Astrocyte (in vitro differentiated cells and primary cell): ENCODE data around the gene ROBO3. TPM values are rescaled to one million over a fixed set of nuclear protein-coding genes. Genes with fewer than 3 reads are reported as not detected.
A peak's percentile ranks its signal among the peaks of the same experiment; 100 is the strongest.

Experiments
- DNase-seq: peaks from one replicate; pipeline ENCODE4 v3.0.0-alpha.2; 2010; ENCODE audit warnings: low read depth
- FAIRE-seq: peaks from 2 replicates; lab custom pipeline; 2011; peaks lifted over from hg19 to GRCh38; lab: Jason Lieb, UNC
- H2AFZ ChIP-seq: 2 replicates; pipeline ENCODE4 v1.6.0; 2012; ENCODE audit warnings: low read depth, low read length, inconsistent platforms
- H3K27ac ChIP-seq: 2 replicates; pipeline ENCODE4 v1.5.1; 2011; ENCODE audit warnings: low read depth, low read length, inconsistent platforms
- H3K27me3 ChIP-seq: 2 replicates; pipeline ENCODE4 v1.6.0; 2011; ENCODE audit warnings: low read length, inconsistent platforms; ENCODE audit not compliant: insufficient read depth
- H3K36me3 ChIP-seq: 2 replicates; pipeline ENCODE4 v1.5.1; 2011; ENCODE audit warnings: low read length, inconsistent platforms; ENCODE audit not compliant: insufficient read depth
- H3K4me1 ChIP-seq: 2 replicates; pipeline ENCODE4 v1.5.1; 2011; ENCODE audit warnings: low read length, inconsistent platforms; ENCODE audit not compliant: insufficient read depth
- H3K4me2 ChIP-seq: 2 replicates; pipeline ENCODE4 v1.6.0; 2012; ENCODE audit warnings: low read length, inconsistent platforms
- H3K4me3 ChIP-seq: 2 replicates; pipeline ENCODE4 v1.5.1; 2011; ENCODE audit warnings: low read depth, mild to moderate bottlenecking, low read length, inconsistent platforms; ENCODE audit not compliant: insufficient read depth
- H3K79me2 ChIP-seq: 2 replicates; pipeline ENCODE4 v1.6.0; 2012; ENCODE audit warnings: mild to moderate bottlenecking, low read length, inconsistent platforms; ENCODE audit not compliant: insufficient read depth
- H3K9ac ChIP-seq: 2 replicates; pipeline ENCODE4 v1.6.0; 2012; ENCODE audit warnings: mild to moderate bottlenecking, low read length, inconsistent platforms
- H3K9me3 ChIP-seq: 2 replicates; pipeline ENCODE4 v1.5.1; 2012; ENCODE audit warnings: low read depth, mild to moderate bottlenecking, low read length, inconsistent platforms; ENCODE audit not compliant: insufficient read depth
- H4K20me1 ChIP-seq: 2 replicates; pipeline ENCODE4 v1.6.0; 2012; ENCODE audit warnings: low read length, inconsistent platforms; ENCODE audit not compliant: insufficient read depth
- H3K27ac Mint-ChIP-seq: one replicate; pipeline ENCODE4 v1.8.0; 2021; ENCODE audit warnings: mild to moderate bottlenecking, mixed read lengths; ENCODE audit not compliant: unreplicated experiment
- H3K27me3 Mint-ChIP-seq: one replicate; pipeline ENCODE4 v1.8.0; 2021; ENCODE audit warnings: low read depth, mixed read lengths; ENCODE audit not compliant: unreplicated experiment
- H3K36me3 Mint-ChIP-seq: one replicate; pipeline ENCODE4 v1.8.0; 2021; ENCODE audit warnings: low read depth, mixed read lengths; ENCODE audit not compliant: unreplicated experiment
- H3K4me1 Mint-ChIP-seq: one replicate; pipeline ENCODE4 v1.8.0; 2021; ENCODE audit warnings: low read depth, mixed read lengths; ENCODE audit not compliant: unreplicated experiment
- H3K4me3 Mint-ChIP-seq: one replicate; pipeline ENCODE4 v1.8.0; 2021; ENCODE audit warnings: mild to moderate bottlenecking, moderate library complexity, mixed read lengths; ENCODE audit not compliant: unreplicated experiment
- H3K9me3 Mint-ChIP-seq: one replicate; pipeline ENCODE4 v1.8.0; 2021; ENCODE audit warnings: mild to moderate bottlenecking, mixed read lengths; ENCODE audit not compliant: unreplicated experiment
- CTCF ChIP-seq: IDR thresholded peaks from 2 replicates; pipeline ENCODE4 v1.5.1; 2011; ENCODE audit warnings: low read depth, mild to moderate bottlenecking, inconsistent platforms, low read length, moderate library complexity; ENCODE audit not compliant: insufficient read depth
- EZH2 ChIP-seq: IDR thresholded peaks from 2 replicates; pipeline ENCODE4 v1.6.1; 2012; ENCODE audit warnings: mild to moderate bottlenecking, low read length, inconsistent platforms; ENCODE audit not compliant: insufficient read depth
- total RNA-seq: library from RNA; stranded (reverse); gene quantifications from 2 replicates; pipeline ENCODE4 v1.2.1, GENCODE V29; 2021

Gene ROBO3
- total RNA-seq, 1 donor from 2014 or later = 12.9 TPM

GRCh38 chr11:124835918-124836317, 29.3 kb upstream of the ROBO3 start:
- no peak overlapping the region for H3K27ac Mint-ChIP-seq

GRCh38 chr11:124837491-124837856, 27.8 kb upstream of the ROBO3 start:
- Histone ChIP-seq H3K9ac (no peak overlapping the region), H3K9me3 (no peaks in the 10 kb centered on the region), H3K27ac (no peak overlapping the region), H4K20me1 (no peaks in the 10 kb centered on the region), H3K27me3 (peaks cover 54% of the 10 kb centered on the region), H3K4me1 (peaks cover 13% of the 10 kb centered on the region), H3K79me2 (no peaks in the 10 kb centered on the region), H3K36me3 (no peaks in the 10 kb centered on the region), H2AFZ (no peak overlapping the region), H3K4me3 (no peak overlapping the region), H3K4me2 (peak overlapping the region; percentile 55)
- H3K9me3 Mint-ChIP-seq = peaks cover 3% of the 10 kb centered on the region
- no peak overlapping the region for H3K27ac Mint-ChIP-seq
- no peaks in the 10 kb centered on the region for H3K36me3 Mint-ChIP-seq
- TF ChIP-seq EZH2 (no peak), CTCF (peak; percentile 71)
- peaks cover 2% of the 10 kb centered on the region for H3K4me1 Mint-ChIP-seq
- no peak overlapping the region for H3K4me3 Mint-ChIP-seq
- H3K27me3 Mint-ChIP-seq = peaks cover 54% of the 10 kb centered on the region
- DNase-seq (peak; percentile 82), FAIRE-seq (no peak)

More at GRCh38 chr11:124835918-124836317, 29.3 kb upstream of the ROBO3 start:
- Histone ChIP-seq H3K4me3 (no peak overlapping the region), H3K9ac (peak overlapping the region; percentile 43), H3K4me1 (peaks cover 13% of the 10 kb centered on the region), H3K4me2 (peak overlapping the region; percentile 55), H2AFZ (peak overlapping the region; percentile 29), H3K79me2 (no peaks in the 10 kb centered on the region), H3K27ac (no peak overlapping the region), H4K20me1 (no peaks in the 10 kb centered on the region), H3K27me3 (peaks cover 45% of the 10 kb centered on the region), H3K36me3 (no peaks in the 10 kb centered on the region), H3K9me3 (no peaks in the 10 kb centered on the region)
- Mint-ChIP-seq H3K9me3 (no peaks in the 10 kb centered on the region), H3K4me1 (peaks cover 2% of the 10 kb centered on the region), H3K36me3 (no peaks in the 10 kb centered on the region), H3K4me3 (no peak overlapping the region), H3K27me3 (peaks cover 51% of the 10 kb centered on the region)
- DNase-seq (no peak), FAIRE-seq (no peak)
- TF ChIP-seq CTCF = no peak

GRCh38 chr11:124838805-124839127, 26.5 kb upstream of the ROBO3 start:
- peak overlapping the region; percentile 78 for H3K4me2 ChIP-seq

More at GRCh38 chr11:124838805-124839127, 26.5 kb upstream of the ROBO3 start:
- Mint-ChIP-seq H3K27me3 (peaks cover 55% of the 10 kb centered on the region), H3K36me3 (no peaks in the 10 kb centered on the region), H3K9me3 (peaks cover 3% of the 10 kb centered on the region), H3K4me1 (peaks cover 2% of the 10 kb centered on the region), H3K4me3 (peak overlapping the region; percentile 34), H3K27ac (no peak overlapping the region)
- Histone ChIP-seq H3K4me3 (no peak overlapping the region), H3K79me2 (no peaks in the 10 kb centered on the region), H3K27me3 (peaks cover 62% of the 10 kb centered on the region), H4K20me1 (no peaks in the 10 kb centered on the region), H3K9ac (no peak overlapping the region), H3K27ac (no peak overlapping the region), H3K4me1 (peaks cover 20% of the 10 kb centered on the region), H2AFZ (peak overlapping the region; percentile 35), H3K36me3 (no peaks in the 10 kb centered on the region), H3K9me3 (peaks cover 3% of the 10 kb centered on the region)
- FAIRE-seq = no peak
- DNase-seq = no peak
- TF ChIP-seq CTCF (no peak), EZH2 (no peak)
